HG02571 (cell line): ENCODE measurements around the gene LMTK2.
"Not testable (repeated sequence)": the region's sequence is repeated elsewhere in the genome, so short reads cannot be mapped to it uniquely, and the experiment has no call there.

Experiments
- ATAC-seq: cut with Tn5 transposase; IDR thresholded peaks from one replicate; pipeline ENCODE4 v1.9.1; 2021; ENCODE audit warnings: mild to moderate bottlenecking, moderate library complexity; ENCODE audit not compliant: unreplicated experiment

LMTK2 gene

DNA sequence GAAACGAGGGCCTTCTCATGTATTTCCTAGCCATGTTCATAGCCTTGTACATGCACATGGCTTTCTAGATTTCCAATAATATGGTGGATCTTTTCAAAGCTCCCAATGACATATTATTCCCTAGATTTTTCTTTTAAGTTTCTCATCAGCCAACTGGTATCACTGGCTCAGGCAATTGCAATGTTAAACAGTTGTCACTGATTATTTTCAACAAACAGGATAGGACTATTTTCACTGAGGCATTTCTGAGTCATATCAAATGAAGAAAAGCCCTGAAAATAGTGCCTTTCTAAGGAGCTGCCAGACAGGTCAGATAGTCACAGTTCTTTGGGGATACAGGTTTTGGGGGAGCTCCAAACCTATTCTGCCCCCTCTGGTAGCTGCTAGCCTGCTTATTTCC is 4.5 kb upstream of the LMTK2 start:
- ATAC-seq, result no peak

DNA sequence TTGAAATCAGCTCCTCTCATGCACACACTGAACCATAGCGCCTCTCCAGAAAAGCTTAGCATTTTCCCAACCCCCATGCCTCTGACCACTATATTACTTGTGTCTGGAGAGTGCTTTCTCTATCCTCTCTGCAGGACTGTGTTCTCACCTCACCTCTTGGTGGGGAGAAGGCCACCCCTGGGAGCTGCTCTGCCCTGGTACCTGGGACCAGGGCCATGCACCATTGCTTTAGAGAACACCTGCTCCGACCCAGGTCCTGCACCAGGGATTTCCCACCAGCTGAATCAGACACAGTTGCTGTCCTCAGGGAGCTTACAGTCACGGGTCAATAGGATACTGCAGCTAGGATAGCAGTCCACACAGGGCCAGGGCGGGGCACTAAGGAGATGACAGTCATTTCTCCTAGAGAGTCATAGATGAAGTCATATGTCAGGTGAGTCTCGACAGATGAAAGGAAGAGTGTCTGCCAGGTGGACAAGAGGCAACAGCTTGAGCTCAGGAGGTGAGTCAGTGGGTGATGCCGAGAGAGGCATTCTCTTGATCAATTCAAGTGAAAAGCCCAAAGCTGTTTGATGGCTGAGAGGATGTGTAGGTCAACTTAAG is 619 bp upstream of the LMTK2 start:
- no peak for ATAC-seq

DNA sequence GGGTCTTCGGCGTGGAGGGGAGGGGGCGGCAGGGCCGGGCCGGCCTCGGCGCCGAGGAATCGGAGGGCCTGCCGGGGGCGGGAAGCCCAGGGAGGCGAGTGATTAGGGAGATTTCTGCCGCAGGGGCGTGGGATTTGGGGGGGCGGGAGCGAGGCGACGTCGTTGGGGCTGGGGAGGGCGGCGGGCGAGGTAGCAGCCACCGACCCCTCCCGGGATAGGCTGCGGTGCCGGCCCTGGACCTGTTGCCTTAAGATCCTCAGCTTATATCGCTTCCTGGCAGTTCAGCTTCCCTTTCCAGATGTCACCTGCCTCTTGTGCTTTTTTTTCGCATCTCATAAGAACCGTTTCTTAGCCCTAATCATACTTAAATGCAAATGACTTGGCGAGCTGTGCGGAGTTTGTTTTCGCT is 655 bp downstream of the LMTK2 start:
- no peak for ATAC-seq

DNA sequence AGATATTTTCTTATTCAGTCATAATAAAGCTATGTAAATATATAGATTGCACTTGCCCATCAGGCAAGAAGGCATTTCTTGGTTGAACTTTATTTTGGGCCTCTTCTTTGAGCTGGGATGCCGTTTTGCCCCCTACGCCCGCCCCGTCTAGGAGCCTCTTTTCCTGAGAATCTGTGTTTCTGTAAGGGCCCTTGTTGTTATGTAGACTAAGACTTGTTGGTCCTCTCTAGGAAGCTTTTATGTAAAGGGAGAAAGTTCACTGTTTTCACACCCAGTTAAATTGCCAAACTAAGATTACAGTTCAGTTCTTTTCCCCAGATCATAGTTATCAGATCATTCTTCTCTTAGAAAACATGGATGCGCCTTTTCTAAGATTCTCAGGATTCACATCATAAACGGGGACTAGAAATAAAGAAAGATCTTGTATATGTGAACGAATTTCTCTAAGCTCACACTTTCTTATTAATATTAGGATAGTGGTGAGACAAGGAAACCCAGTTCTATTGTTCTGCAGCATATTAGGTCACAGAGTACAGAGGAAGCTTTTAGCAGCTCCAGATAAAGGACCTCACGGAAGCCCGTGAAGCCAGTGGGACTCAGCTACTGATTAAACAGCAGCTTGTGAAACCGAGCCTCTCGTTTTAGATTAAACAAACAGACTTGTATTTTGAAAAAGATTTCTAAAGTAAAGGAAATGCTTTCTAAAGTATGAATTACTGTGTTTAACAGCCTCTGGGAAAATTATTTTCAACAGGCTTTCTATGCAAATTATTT is 3.8 kb downstream of the LMTK2 start:
- no peak for ATAC-seq

DNA sequence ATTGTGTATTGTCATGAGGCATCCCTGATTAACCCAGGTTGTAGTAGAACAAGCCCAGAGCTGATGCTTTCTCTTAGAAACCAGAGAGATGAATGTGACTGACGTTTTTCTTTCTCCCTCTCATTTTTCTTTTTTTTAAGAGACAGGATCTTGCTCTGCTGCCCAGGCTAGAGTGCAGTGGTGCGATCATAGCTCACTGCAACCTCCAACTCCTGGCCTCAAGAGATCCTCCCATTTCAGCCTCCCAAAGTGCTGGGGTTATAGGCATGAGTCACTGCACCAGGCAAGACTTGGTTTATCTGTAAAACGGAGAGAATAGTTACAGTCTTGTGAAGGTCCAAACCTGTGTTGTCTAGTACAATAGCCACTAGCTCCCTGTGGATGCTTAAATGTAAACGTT is 5.4 kb downstream of the LMTK2 start:
- no peak for ATAC-seq

DNA sequence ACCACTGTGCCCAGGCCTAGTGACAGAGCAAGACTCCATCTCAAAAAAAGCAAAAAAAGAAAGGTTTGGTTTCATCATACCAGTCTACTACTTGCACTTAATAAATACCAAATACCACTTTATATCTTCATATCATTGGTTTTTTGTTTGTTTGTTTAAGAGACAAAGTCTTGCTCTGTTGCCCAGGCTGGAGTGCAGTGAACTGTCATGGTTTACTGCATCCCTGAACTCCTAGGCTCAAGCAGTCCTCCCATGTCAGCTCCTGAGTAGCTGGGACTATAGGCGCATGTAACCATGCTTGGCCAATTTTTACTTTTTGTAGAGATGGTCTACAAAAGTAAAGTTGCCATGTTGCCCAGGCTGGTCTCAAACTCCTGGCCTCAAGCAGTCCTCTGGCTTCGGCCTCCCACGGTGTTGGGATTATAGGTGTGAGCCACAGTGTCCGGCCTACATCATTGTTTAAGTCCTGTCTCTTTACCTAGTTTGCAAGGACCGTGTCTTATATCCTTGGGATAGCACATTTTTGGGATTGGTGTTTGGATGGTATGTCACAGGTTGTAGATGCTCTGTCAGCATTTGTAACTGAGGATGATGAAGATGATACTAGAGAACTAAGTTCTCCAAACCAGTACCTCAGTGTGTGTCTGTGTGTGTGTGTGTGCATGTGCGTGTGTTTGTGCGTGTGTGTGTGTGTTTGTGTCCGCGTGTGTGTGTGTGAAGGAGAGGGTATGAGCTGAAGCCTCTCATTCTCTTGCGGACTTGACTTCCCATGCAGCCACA is 9.3 kb downstream of the LMTK2 start:
- ATAC-seq, result no peak

DNA sequence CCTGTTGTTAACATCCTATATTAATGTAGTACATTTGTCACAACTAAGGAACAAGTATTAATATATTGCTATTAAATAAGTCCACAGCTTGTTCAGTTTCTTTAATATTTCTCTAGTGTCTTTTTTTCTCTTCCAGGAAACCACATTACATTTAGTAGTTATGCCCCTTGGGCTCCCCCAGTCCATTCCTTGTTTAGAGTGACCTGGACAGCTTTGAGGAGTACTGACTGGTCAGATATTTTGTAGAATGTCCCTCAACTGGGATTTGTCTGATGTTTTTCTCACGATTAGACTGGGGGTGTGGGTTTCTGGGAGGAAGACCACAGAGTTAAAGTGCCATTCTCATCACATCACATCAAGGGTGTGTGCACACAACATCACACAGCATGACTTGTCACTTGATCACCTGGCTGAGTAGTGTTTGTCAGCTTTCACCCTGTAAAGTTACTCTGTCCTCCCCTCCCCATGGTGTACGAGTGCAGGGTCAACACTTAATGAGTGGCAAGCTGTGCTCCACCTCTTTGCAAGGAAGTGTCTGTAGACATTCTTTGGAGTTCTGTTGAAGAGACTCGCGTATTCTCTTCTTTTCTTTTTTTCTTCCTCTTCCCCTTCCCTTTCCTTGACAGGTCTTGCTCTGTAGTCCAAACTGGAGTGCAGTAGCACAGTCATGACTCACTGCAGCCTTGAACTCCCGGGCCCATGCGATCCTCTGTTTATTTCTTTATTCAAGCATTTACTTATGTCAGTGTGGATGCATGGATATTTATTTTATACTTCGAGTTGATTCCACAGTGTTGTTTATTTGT is 10.2 kb downstream of the LMTK2 start:
- ATAC-seq, result no peak

DNA sequence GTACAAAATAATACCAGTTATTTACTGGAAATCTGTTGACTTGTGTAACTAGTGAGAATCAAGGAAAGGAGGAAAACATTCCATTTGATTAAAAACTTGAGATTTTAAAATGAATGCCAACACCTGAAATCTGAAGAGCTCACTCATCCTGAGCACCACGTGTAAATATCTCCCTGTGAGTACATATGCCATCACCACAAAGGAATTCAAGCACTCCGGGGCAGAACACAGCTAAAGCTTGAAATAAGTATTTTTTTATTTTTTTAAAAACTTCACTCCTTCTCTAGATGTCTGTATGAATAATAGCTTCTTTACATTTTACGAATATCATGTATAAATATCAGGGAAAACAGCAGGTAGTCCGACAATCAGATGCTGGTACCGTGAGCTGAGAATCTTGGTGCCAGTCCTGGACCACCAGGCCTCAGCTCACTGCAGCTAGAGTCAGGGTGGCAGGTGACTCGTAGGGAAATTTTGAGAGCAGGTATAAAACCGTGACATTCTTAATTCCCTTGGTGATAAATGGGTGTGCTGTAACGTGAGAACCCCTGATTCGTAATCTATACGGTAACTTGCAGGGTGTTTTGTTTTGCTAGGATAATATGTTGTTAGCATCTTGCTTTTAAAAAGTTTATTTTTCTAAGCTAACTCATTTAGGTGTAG is 12.7 kb downstream of the LMTK2 start:
- no peak for ATAC-seq

DNA sequence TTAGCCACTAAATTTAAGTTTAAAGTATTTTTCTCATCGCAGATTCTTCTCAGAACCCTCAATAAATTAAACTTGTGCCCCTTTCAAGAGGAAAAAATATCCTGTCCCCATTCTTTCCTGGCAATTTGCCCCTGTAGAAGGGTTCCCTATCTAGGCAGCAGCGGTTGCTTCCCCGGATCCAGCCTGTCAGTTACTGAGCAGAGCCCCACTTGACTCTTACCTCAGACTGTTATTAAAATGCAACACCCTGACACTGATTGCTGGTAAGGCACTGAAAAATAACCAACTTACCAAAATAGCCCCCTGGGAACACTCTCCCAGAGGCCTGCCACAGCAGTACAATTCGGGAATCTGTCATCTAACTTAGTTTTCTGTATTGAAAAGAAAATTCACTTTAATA is 13.9 kb downstream of the LMTK2 start:
- ATAC-seq, result no peak

DNA sequence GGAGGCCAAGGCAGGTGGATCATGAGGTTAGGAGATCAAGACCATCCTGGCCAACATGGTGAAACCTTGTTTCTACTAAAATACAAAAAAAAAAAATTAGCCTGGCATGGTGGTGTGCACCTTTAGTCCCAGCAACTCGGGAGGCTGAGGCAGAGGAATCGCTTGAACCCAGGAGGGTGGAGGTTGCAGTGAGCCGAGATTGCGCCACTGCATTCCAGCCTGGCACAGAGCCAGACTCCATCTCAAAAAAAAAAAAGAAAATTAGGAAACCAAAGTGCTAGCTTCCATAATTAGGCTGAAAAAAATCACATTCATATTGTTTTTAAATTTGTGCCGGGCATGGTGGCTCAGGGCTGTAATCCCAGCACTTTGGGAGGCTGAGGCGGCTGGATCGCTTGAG is 14.7 kb downstream of the LMTK2 start:
- not testable (repeated sequence) for ATAC-seq

DNA sequence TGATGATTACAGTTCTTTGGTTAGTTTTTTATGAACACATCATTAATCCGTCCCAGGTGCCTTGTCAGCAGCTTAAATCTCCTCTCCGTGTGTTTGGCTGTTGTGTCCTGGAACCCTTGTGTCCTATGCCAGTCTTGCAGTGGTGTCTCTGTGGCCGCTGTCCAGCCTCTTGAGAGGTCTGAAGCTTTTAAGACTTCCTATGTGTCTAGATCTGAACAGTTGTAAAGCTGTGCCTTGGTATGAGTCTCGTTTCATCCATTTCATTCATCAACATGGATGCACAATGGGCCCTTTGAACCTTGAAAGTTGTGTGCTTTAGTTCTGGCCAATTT is 16.7 kb downstream of the LMTK2 start:
- no peak for ATAC-seq

DNA sequence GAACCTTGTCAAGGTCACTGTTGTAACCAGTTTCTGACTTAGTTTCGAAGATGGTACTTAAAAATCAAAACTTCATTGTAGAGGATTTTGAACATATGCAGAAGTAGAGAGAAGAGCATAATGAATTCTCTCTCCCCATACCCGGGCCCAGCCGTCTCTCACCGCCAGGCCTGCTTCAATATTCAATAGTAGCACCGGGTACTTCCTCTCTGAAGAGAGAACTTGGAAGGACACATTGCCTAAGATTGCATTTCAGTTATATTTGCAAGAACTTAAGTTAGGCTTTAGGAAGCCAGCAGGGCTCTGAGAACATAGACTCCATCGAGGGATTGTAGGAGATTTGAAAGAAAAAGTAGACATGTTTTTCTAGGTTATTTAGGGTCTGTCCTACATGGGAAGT is 19.1 kb downstream of the LMTK2 start:
- no peak for ATAC-seq

DNA sequence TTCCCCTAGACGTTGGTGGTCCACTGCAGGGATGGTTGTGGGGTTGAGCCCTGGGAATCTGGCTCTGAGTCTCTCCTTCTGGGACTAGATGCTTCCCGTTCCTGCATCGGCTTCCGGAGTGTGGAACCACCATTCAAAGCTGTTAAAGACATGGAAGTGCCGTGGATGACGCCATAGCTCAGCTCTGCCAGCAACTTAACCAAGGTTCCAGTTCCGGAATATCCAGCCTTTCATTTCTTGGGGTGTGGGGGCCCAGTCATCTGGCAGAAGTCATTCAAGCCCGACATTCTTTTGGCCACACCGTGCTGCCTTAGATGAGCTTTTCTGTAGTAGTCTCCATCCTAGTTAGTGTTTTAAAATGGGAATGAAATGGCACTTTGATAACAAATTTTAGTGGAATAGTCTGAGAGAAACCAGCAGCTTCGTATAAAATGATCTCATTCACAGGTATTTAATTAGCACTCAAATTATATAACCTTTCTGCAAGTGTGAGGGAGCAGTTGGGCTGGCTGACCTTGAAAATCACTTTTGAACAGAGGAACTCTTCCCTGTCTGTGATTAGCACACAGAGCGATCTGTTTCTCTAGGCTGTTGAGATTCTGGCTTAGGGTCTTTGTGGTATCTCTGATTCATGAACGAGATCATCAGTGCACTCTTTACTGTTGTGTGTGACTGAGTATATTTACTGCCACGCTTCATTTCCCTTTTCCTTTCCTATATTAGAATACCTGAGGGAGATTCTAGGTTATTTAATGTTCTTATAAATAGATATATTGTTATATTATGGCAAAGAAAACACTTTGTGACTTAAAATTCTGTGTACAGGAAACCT is 19.9 kb downstream of the LMTK2 start:
- no peak for ATAC-seq

DNA sequence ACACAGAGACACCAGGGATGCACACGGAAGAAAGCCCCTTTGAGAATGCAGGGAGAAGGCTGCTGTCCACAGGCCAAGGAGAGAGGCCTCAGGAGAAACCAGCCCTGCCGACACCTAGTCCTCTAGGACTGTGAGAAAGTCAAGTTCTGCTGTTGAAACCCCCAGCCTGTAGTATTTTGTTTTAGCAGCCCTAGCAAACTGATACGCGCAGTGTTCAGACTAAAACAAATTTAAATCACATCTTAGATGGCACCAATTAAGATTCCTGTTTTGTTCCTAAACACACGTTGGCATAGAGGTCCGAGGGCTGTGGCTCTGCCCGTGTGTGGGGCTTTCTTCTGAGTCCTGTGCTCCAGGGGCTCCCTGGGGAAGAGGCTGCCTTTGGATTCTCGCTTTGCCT is 21.7 kb downstream of the LMTK2 start:
- ATAC-seq, result no peak

DNA sequence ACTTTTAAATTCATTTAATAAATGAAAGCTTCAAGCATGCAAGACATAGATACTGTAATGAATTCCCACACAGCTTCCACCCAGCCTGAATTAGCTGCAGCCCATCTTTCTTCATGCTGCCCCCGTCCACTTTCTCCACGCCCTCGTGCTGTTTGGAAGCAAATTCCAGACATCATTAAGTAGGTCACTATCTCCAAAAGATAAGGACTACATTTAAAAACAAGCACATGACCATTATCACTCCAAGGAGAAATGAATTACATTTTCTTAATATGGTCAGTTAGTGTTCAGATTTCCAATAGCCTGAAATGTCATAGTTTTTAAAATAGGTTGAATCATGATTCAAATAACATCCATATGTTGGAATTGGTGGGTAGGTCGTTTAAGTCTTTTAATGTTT is 24.3 kb downstream of the LMTK2 start:
- no peak for ATAC-seq

DNA sequence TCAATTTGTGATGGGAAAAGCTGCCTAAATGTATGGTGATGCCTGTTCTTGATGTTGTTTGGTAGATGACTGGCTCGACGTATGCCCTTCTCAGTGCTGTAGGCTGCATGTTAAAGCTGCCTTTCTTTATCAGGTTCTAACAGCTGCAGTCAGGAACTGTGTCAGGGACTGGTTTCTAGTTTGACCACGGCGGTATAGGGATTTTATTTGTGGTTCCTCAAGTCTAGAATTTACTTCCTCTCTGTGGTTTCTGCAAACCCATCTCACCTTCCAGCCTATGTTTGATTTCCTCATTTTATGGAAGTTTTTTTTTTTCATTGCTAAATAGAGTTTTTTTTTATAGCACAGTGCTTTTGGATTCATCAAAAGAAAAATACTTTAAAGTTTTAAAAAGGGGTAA is 26.5 kb downstream of the LMTK2 start:
- peak; percentile 79 for ATAC-seq

DNA sequence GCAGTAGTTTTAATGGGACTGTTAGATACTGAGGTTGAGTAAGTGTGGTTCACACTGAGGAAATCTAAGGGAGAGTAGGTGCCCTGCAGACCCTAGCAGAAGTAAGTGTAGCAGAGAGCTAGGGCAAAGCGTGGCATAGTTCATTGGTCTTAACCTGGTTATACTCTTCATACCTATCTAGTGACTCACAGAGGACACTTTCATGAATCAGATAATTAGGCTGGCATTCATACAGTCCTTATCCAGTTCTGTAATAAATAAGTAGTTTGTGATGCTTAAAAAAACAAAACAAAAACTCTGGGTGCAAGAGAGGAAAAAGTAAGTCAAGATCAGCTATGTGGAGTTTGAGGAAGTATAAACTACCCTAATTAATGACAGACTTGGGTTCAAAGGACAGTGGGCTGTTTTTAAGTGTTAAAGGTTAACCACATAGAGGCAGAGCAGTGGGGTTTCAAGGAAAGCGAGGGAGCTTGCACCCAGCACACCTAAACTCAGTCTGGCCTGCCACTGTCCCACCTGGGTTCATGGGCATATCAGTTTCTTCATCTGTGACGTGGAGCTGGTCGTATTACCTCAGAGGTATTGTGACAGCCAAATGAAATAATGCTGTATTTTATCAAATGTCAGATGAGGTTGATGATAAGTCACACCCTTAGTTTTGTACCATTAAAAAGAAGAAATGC is 27.1 kb downstream of the LMTK2 start:
- peak; percentile 3 for ATAC-seq

DNA sequence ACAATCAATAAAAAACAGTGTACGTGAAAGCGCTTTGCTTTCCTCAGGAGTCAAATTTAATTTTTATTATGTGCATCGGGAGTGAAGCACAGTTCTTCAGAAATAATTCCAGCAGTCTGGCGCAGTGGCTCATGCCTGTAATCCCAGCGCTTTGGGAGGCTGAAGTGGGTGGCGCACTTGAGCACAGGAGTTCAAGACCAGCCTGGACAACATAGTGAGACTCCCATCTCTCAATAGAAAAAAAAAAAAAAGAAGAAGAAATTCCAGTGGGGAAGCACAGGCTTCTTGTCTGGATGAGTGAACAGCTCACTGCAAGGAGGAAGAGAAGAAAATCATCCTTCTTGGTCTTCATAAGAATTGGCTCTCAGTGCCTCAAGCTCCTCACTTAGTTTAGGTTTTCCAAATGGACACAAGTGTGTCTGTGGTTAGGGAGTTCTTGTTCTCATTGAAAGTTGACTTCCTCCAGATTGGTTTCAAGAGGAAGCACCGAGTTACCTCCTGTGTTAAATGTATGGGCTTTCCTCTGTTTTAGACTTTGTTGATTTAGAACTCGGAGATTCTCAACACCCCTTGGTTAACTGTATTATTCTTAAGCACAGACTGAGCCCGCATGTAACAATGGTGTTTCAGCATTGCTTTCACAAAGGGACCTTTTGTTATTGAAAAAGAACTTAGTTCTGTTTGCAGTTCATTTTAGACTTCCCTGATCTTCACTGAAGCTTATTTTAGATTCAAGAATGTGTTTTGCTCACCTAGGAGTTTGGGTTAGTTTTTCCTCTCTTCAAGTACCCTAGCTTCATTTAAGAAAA is 28.0 kb downstream of the LMTK2 start:
- no peak for ATAC-seq

DNA sequence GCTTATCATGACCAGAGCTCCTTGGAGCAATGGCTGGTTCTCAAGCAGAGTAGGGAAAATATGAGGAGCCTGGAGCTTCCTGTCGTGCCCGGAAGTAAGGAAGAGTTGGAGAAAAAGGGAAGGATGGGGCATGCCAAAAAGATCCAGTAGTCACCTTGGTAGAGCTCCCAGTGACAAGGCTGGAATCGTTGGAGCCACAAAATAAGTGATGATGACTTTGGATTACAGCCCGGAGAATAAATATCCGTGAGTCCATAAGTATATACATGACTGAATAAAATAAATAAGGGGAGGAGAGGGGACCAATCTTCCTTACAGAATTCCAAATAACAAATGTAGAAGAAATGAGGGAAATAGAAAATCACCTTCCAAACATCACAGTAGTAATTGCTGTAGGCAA is 29.3 kb downstream of the LMTK2 start:
- ATAC-seq, result no peak
